ENCODE results near the gene B4GALNT1.
"Not testable (repeated sequence)": the region's sequence is repeated elsewhere in the genome, so short reads cannot be mapped to it uniquely, and the experiment has no call there.

B4GALNT1 gene

GRCh38 chr12:57637364-57637763 lies 4.4 kb upstream of the B4GALNT1 start:
- Mint-ChIP-seq H3K9me3 (peaks cover 2% of the 10 kb centered on the region), H3K27me3 (ENCODE audit: low read depth) (peaks cover 77% of the 10 kb centered on the region), H3K4me1 (no peaks in the 10 kb centered on the region), H3K27ac (no peak overlapping the region), H3K36me3 (ENCODE audit: low read depth) (no peaks in the 10 kb centered on the region), H3K4me3 (no peak overlapping the region)
- no peak for TF ChIP-seq CTCF (IDR thresholded peaks at IDR 0.05; ENCODE audit: unreplicated experiment in 3 of 3)

GRCh38 chr12:57636731-57637130 lies 3.7 kb upstream of the B4GALNT1 start:
- not testable (repeated sequence) for H3K9me3 Mint-ChIP-seq; H3K4me1 Mint-ChIP-seq; H3K27ac Mint-ChIP-seq; H3K4me3 Mint-ChIP-seq; H3K36me3 Mint-ChIP-seq (ENCODE audit: low read depth)
- H3K27me3 Mint-ChIP-seq (ENCODE audit: low read depth) = peaks cover 77% of the 10 kb centered on the region

DNA sequence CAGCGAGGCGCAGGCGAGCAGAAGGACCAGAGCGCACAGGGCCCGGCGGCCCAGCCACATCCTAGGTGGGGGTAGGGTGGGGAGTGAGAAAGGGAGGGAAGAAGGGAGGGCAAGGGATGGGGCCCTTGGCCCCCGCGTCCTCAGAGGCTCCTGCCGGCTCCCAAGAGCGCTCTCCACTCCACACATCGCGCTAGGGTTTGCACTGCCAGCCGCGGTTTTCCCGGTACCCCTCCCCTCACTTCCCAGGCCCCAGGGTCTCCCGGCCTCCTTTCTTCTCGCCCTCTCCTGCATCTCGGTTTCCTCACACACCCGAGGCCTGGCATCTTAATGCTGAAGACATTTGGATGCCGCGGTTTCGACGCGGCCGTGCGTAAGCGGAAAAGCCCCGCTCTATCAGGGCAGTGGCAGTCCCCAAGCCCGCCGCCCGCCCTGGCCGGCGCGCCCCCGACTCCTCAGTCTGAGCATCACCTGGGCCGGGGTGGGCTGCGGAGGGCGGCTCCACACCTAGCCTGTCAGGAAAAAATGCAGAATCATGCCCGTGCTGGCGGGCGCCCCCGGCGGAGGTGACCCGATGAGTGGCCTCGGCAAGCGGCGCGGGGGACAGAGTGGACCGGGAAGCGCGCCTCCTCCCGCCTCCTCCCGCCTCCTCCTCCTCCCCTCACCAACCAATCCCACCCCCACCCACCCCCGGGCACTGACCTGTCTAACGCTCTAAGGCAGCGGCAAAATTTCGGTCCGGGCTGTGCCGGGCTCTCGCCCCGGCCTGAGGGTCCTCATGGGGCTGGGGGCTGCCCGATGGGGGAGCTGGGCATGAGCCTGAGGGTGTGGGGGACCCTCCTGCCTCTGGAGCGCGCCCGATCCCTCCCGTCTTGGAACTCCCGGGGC lies 686 bp downstream of the B4GALNT1 start:
- no peak for TF ChIP-seq CTCF (IDR thresholded peaks at IDR 0.05; ENCODE audit: unreplicated experiment in 3 of 3)
- Mint-ChIP-seq H3K27me3 (ENCODE audit: low read depth) (peaks cover 83% of the 10 kb centered on the region), H3K4me1 (no peaks in the 10 kb centered on the region), H3K9me3 (no peaks in the 10 kb centered on the region), H3K27ac (no peak overlapping the region), H3K4me3 (peak overlapping the region; percentile 67 to 70 (median 68)), H3K36me3 (ENCODE audit: low read depth) (no peaks in the 10 kb centered on the region)

GRCh38 chr12:57631566-57632072 lies 1.4 kb downstream of the B4GALNT1 start:
- H3K27me3 Mint-ChIP-seq (ENCODE audit: low read depth) = peaks cover 87% of the 10 kb centered on the region
- H3K4me3 Mint-ChIP-seq = peak overlapping the region; percentile 66 to 75 (median 68)
- no peaks in the 10 kb centered on the region for H3K9me3 Mint-ChIP-seq
- H3K36me3 Mint-ChIP-seq (ENCODE audit: low read depth) = no peaks in the 10 kb centered on the region
- peaks cover 5% of the 10 kb centered on the region for H3K4me1 Mint-ChIP-seq
- H3K27ac Mint-ChIP-seq = no peak overlapping the region
- no peak for TF ChIP-seq CTCF (IDR thresholded peaks at IDR 0.05; ENCODE audit: unreplicated experiment in 3 of 3)

GRCh38 chr12:57630891-57631433 lies 2.0 kb downstream of the B4GALNT1 start:
- no peak for TF ChIP-seq CTCF (IDR thresholded peaks at IDR 0.05; ENCODE audit: unreplicated experiment in 3 of 3)
- Mint-ChIP-seq H3K36me3 (ENCODE audit: low read depth) (peaks cover 2% of the 10 kb centered on the region), H3K4me1 (peaks cover 5% of the 10 kb centered on the region), H3K27ac (no peak overlapping the region), H3K27me3 (ENCODE audit: low read depth) (peaks cover 94% of the 10 kb centered on the region), H3K4me3 (peak overlapping the region in 2 of 3 experiments; percentile 26 to 68), H3K9me3 (no peaks in the 10 kb centered on the region)

- peaks cover 95% of the 10 kb centered on the region for H3K27me3 Mint-ChIP-seq (ENCODE audit: low read depth)
- no peak overlapping the region for H3K27ac Mint-ChIP-seq
- no peak for TF ChIP-seq CTCF (IDR thresholded peaks at IDR 0.05; ENCODE audit: unreplicated experiment in 3 of 3)
- H3K9me3 Mint-ChIP-seq = no peaks in the 10 kb centered on the region
- H3K4me1 Mint-ChIP-seq = peaks cover 5% of the 10 kb centered on the region
- no peak overlapping the region for H3K4me3 Mint-ChIP-seq
- H3K36me3 Mint-ChIP-seq (ENCODE audit: low read depth) = peaks cover 4% of the 10 kb centered on the region
Observed at GRCh38 chr12:57629897-57630471, 3.0 kb downstream of the B4GALNT1 start.
